ENCODE data around the gene PSMD14.
"Not testable (repeated sequence)": the region's sequence is repeated elsewhere in the genome, so short reads cannot be mapped to it uniquely, and the experiment has no call there.

PSMD14 gene

DNA sequence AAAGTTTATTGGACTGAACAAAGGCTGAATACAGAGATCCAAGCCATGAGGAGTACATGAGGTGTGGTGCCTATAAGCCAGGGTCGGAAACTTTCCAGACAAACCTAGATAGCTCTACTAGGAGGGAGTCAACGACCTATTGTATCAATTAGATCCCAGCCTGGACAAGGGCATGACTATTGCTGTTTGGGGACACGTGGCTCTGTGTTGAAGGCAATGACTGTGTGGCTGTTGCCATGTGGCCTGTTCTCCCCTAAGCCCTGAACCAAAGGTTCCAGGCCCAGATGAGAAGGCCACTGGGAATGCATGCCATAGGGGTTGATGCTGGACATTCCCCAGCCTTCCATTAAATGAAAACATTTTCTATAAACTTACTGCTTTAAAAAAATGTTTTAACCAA is 31.3 kb downstream of the PSMD14 start:
- not testable (repeated sequence) for DNase-seq

DNA sequence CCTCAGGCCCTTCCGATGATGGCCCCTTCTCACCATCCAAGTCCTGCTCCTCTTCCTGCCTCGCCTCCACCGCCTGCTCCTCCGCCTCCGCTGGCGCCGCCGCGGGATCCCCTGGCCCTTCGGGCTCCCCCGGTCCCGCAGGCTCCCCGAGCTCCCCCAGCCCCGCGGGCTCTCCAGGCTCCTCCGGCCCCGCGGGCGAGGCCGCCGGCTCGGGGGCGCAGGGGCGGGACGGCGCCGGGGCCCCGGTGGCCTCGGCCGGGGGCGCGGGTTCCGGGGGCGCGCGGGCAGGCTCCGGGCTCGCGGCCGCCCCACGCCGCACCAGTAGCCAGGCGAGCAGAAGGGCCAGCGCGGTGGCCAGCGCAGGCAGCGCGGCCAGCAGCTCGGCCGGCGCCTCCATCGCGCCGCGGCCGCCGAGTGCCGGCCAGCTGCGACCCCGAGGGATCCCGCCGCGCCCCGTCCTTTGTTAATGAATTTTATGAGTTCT is 32.7 kb downstream of the PSMD14 start:
- DNase-seq, result not testable (repeated sequence)

DNA sequence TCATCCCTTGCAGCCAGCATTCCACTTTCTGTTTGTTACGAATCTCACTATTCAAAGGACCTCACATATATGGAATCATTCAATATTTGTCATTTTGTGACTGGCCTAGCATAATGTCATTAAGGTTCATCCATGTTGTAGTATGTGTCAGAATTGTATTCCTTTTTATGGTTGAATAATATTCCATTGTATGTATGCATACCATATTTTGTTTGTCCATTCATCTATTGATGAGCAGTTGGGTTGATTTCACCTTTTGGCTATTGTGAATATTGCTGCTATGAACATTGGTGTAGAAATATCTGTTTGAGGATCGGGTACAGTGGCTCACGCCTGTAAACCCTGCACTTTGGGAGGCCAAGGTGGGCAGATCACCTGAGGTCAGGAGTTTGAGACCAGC is 35.0 kb downstream of the PSMD14 start:
- no peak for DNase-seq

DNA sequence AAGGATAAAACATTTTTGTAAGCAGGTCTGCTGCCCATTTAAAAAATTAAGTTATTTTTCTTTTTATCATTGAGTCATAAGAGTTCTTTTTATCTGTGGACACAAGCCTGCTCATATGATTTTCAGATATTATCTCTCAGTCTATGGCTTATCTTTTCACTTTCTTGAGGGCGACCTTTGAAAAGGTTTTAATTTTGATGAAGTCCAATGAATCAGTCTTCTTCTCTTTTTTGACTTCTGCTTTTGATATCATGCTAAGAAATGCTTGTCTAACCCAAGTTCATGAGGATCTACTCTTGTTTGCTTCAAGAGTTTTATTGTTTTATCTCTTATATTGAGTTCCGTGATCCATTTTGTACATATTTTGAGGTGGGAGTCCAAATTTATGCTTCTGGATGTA is 36.5 kb downstream of the PSMD14 start:
- no peak for DNase-seq

DNA sequence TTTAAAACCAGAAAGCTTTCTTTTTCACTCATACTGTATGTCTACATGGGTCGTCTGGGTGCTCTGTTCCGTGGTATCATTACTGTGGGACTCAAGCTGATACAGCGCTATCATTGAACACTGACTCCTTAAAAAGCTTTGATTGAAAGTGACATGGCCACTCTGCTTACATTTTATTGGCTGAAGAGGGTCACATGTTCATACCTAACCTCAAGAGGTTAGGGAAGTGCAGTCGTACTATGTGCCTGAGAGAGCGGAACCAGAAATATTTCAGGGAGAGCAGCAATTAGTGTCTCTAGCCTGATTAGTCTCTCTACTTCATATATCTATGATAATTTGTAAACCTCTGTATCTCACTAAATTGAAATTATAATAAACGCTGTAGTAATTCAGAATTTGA is 43.5 kb downstream of the PSMD14 start:
- no peak for DNase-seq

DNA sequence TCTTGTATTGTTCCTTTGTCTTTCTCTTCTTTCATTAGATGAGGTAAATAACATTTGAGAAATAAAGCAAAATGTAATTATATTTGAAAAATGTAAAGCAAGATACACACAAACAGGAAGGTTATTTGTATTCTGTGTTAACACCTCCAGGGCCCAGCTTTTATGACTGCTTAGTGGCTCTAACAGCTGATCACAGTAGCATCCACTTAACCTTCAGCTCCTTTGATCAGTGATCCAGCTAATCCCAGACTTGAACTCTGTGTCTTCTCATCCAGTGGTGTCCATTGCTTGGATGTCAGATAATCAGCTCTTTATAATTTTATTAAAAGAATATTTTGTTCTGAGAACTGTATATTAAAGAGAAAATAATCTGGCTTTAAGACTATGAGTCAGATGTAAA is 44.5 kb downstream of the PSMD14 start:
- no peak for DNase-seq

DNA sequence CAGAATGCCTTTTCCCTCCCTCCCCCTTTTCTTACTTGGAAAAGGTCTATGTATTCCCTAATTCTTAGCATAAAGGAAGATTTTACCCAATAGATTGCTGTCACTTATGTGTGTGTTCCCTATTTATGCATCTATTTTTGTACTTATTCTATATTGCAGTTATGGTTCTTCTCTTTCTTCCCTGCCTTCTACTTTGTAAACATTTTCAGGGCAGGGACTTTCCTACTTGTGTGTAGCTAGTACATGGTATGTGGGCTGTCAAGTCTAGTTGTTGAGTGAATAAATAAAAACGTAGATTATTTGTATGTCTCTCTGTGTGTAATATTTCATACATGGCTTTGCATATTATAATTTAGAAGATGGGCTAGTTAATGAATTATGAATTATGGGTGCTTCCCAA is 45.3 kb downstream of the PSMD14 start:
- no peak for DNase-seq

DNA sequence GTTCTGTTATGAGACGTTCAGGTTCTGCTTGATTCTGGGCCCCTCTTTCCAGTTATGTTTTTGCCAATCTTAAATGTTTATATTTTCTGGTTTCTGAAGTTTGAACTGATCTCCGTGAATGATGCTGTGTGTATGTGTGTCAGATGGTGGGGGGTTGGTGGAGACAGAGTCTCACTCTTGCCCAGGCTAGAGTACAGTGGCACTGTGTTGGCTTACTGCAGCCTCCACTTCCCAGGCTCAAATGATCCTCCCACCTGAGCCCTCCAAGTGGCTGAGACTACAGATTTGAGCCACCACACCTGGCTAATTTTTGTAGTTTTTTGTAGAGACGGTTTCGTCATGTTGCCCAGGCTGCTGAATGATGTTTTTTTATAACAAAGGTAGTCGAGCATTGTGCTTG is 45.9 kb downstream of the PSMD14 start:
- no peak for DNase-seq

DNA sequence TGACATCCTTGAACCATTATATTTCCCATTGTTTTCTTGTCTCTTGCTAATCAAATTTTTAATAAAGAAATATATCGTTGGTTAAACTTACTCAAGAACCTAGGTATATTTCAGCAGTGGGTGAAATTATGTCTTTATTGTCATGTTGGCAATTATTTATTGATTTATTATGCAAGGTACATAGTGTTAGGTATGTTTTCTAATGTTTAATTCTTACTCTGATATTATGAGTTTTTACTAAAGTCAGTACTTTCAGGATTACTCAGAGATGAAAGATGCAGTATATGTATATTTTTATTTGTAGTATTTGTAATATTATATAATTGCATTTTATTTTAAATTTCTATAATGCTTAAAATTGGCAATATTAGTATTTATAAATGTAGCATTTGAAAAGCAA is 46.9 kb downstream of the PSMD14 start:
- DNase-seq, result no peak

DNA sequence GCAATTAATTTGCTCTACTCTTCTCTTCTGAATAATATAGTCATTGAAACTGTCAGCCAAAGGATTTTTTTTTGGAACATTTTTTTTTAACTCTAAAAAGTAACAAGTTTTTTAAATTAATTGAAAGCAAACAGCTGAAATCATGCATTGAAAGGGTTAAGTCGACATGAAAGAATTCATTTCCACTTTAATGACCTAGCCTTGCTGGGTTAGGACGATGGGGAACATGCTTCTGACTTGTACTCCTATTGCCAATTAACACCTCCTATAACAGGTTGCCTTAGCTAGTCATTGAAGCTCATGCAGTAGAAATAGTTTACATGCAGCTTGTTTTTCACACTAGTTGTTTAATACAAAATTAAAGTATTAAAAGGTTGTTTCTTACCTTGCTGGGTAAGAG is 47.8 kb downstream of the PSMD14 start:
- no peak for DNase-seq

DNA sequence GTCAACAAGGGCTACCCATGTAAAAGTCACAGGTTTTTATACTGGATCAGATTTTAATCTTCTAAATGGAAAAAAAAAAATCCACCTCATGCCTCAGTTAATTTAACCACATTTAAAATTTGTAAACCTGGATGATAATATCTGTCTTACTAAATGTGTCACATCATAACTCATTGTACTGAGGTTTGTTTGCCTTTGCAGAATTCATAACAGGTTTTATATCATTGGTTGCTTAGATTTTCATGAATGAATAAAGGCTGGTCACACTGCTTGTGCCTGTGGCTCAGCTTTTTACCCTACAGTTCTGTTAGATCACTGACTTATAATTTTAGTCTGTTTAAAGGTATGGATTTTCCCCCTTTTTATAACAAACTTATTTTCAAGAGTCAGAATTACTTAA is 48.9 kb downstream of the PSMD14 start:
- no peak for DNase-seq

DNA sequence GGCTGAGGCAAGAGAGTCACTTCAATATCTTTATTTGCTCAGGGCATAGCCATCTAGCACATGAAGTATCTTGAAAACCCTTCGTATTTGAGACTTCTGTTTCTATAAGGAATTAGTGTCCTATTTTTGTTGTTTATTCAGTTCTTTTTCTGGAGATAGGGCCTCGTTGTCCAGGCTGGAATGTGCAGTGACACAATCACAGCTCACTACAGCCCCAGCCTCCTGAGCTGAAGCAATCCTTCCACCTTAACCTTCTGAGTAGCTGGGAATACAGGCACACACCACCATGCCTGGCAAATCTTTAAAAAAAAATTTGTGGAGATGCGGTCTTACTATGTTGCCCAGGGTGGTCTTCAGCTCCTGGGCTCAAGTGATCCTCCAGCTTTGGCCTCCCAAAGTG is 50.6 kb downstream of the PSMD14 start:
- no peak for DNase-seq

DNA sequence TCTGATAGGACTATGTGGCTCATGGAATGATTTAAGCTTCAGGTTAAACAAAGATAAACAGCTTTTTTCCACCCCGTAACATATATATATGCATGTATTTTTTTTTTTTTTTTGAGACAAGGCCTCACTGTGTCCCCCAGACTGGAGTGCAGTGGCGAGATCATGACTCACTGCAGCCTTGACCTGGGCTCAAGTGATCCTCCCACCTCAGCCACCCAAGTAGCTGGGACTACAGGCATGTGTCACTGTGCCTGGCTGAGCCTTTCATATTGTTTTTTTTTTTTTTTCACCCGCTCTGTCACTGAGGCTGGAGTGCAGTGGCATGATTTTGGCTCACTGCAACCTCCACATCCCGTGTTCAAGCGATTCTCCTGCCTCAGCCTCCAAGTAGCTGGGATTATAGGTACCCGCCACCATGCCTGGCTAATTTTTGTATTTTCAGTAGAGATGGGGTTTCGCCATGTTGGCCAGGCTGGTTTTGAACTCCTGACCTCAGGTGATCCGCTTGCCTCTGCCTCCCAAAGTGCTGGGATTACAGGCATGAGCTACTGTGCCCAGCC is 52.0 kb downstream of the PSMD14 start:
- not testable (repeated sequence) for DNase-seq

DNA sequence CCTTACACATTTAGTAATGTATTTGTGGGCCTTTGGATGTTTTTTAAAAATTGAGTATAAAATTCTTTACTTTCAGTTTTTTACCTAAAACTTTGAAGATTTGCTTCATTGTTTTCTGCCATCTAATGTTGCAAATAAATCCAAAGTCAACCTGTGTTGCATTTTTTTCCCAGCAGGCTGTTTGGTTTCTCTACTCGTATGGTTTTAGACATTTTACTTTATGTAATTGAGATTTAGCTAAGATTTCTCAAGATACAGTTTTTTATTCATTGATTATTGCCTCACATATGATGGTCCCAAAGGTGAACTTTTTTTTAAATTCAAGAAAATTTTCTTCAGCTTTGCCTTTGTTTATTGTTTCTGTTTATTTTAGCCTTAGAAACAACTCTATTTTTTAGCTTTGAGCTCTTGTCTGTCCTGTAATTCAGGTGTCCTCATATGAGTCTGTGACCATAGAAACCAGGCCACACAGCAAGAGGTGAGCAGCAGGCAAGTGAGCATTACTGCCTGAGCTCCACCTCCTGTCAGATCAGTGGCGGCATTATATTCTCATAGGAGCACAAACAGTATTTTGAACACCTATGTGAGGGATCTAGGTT is 54.4 kb downstream of the PSMD14 start:
- DNase-seq, result no peak

DNA sequence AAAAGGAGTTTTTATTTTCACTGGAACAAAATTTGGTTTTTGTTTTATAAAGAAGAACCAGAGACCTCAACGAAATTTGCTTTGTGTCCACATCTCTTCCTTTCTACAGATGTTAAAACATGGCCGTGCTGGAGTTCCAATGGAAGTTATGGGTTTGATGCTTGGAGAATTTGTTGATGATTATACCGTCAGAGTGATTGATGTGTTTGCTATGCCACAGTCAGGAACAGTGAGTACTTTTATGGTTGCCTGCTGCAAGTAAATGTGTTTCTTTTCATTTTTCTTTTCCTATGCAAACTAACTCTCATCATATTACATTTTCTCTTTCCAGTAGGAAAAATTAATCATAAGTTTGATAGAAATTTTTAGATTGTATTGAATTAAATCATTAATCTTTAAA is 59.5 kb downstream of the PSMD14 start:
- no peak for DNase-seq

DNA sequence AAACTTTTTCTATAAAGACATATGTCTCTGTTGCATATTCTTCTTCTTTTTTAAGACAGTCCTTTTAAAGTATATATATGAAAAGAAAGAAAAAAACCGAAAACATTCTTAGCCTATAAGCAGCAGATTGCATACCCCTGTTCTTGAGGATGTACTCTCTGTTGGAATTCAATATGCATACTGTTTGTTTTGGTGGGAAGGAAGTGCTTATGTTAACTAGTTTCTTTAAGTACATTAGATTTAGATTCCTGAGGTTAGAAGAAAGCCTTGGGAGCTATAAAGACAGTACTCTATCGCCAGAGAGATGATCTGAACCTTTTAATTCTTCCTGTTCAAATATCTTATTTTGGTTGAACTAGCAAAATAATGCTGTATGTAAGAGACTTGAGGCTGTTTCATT is 61.1 kb downstream of the PSMD14 start:
- DNase-seq, result no peak

DNA sequence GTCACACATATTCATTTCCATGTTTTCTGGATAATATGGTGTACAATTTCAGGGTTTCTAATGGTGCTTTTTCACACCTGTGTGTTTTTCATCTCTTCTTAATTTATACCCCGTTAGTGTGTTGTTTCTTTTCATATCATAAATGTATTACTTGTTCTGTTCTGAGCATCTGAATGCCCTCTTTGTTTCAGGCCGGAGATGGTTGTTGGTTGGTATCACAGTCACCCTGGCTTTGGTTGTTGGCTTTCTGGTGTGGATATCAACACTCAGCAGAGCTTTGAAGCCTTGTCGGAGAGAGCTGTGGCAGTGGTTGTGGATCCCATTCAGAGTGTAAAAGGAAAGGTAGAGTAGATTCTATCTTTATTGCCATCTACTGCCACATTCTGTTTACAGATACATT is 62.8 kb downstream of the PSMD14 start:
- DNase-seq, result no peak

DNA sequence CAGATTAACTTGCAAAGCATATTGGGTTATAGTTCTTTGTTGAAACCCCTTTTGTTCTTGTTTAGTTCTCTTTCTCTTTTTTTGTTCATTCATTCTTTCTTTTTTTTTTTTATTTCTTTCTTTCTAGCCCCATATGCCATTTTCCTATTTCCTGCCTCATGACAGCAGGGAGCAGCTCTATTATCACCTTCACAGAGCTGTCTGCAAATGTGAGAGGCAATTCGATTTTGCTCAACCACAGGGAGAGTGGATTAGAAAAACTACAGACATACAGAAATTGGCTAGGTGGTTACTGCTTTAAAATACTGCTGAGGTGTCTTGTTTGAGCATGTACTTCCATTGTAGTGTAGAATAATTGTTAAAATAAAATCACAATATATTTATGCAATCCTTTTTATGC is 63.6 kb downstream of the PSMD14 start:
- no peak for DNase-seq

DNA sequence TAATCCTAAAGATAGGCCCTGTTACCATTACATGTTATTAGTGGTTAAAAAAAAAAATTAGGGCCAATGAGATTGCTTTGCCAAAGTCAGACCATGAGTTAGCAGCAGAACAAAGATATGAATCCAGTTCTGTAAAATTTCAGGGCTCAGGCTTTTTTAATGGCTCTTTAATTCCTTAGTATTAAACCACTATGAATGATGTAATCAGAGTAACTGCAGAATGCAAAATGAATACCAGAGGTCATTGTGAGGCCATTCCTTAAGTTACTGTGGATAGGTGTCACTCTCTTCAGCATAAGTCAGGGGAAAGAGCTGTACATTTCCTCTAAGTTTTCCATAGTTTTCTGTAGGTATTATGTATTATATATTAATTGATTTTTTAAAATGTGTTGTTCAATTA is 65.7 kb downstream of the PSMD14 start:
- no peak for DNase-seq

DNA sequence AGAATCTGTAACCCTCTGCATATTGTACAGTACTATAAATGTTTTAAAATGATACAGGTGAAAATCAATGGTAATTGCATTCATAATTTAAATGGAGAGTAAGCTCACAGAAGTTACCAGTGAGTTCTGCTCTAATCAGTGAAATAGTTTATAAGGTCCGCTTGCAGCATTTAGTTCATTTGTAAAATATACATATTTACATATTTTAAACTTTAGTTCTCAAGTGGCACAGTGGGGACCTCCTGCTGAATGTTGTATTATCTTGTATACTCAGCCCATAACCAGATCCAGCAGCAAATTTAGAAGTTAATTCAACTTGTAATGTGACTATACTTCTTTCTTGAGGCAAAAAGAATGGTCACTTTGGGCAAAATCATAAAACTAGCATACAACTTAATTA is 66.2 kb downstream of the PSMD14 start:
- DNase-seq, result no peak

DNA sequence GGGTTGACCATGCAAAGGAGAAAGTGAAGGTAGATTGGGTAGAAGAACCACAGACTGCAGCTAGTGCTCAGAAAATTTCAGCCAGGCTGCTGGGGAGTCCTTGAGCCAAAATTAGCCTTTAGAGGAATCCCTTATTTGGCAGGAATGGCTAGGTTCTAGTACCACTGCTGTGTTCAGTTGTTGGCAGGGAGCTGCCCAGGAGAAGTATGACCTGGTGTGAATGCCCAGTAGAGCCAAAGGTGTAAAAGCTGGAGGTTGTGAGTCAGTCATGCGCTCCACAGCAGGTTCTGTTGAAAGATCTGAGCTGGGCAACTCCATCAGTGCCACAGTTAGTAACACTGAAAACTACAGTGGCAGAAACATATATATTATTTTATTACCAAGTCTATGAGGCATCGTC is 71.5 kb downstream of the PSMD14 start:
- DNase-seq, result no peak

DNA sequence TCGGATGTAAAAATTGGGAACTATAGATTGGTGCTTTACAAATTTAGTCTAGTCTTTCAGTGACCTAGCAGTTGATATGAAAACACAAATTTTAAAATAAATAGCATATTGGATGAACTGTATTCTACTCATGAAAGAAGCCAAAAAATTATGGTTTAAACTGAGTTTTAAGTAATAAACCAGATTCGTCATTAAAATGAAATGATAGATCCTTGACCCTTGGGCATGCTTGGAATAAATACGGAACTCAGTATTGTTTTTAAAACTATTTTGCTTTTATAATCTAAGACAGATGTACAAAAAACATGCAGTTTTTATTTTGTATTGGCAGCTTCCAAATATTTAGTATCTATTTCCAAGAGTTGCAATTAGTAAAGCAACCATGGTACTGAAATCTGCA is 73.3 kb downstream of the PSMD14 start:
- DNase-seq, result no peak

DNA sequence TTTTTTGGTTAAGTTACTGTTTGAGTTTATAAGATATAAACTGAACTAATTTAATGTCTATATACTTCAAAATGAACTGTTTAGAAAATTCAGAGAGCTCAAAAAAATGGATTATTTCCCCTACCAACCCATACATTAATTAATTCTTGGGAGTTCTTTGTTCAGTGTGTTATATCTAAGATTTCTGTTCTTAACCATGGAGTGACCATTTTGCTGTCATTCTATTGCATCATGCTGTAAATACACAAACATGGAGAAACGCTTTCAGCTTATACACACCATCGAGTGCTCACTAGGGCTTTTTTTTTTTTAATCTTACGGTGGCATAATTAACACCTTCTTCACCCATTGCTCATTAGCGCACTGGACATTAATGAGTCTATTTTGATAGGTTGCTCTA is 74.5 kb downstream of the PSMD14 start:
- no peak for DNase-seq

DNA sequence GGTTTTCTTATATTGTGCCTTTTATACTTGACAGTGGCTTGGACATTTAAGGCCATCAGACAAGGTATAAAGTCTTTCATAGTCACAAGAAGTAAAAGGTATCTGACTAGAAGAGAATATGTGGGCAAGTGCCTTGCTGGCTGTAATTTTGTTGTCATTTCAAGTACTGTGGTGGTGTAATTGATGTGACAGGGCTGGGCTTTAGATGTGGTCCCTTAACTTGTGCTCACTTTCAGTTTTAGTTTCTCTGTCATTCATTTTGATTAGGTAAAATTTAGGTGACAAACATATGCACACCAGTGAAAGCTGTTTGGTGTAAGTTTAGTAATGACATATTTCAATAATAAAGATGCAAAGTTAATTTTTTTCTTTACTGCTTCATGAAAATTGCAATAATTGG is 76.6 kb downstream of the PSMD14 start:
- DNase-seq, result no peak

DNA sequence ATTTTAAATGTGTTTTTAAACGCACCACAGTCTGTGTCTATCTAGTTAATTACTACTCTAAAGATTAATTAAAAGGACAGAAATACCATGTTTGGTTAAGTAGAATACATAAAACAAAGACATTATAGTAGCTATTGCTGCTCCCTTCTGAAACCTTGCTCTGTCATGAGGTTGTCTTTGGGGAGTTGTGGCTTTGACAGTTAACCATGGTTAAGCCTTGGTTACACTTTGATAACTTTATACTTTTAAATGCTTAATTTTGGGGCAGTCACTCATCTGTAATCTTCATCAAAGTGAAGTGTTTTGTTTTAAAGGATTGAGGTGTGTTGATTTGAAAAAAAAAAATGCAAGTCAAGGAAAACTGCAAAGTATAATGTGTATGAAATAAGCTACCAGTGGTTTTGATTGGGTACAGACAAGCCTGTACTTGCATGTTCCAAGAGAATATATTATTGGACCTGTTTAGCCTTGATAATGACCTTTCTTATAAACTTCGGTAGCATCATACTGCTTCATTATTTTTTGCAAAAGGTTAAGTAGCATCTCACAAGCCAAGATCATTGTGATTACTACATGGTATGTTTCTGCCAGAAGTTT is 78.1 kb downstream of the PSMD14 start:
- DNase-seq, result no peak

Data from NCI-H446 treated with DMSO at 0.1 percent for 48 hours (cell line).